ENCODE data around the gene ALG11. TPM values are rescaled to one million over a fixed set of nuclear protein-coding genes. Genes with fewer than 3 reads are reported as not detected.

ALG11 gene
- 10 to 100 TPM; 29.9 to 32.5 TPM for total RNA-seq
- polyA plus RNA-seq: 1 to 10 TPM; 7.1 to 7.6 TPM
- long read RNA-seq, donor 1, transcript ALG11-203 (2 exons, 1,404 nt): minor isoform, 16 of 172 reads
- long read RNA-seq, donor 1, transcript ALG11-202 (4 exons, 2,558 nt): major isoform, 102 of 172 reads
- long read RNA-seq, donor 1, partial matches to known transcripts: 13 of 172 reads
- long read RNA-seq, donor 1, other reads (novel, unspliced or antisense): 39 of 172 reads
- long read RNA-seq, donor 2, full-length matches to known transcripts: 21 of 28 reads
- long read RNA-seq, donor 2, partial matches to known transcripts: 1 of 28 reads
- long read RNA-seq, donor 2, other reads (novel, unspliced or antisense): 6 of 28 reads

DNA sequence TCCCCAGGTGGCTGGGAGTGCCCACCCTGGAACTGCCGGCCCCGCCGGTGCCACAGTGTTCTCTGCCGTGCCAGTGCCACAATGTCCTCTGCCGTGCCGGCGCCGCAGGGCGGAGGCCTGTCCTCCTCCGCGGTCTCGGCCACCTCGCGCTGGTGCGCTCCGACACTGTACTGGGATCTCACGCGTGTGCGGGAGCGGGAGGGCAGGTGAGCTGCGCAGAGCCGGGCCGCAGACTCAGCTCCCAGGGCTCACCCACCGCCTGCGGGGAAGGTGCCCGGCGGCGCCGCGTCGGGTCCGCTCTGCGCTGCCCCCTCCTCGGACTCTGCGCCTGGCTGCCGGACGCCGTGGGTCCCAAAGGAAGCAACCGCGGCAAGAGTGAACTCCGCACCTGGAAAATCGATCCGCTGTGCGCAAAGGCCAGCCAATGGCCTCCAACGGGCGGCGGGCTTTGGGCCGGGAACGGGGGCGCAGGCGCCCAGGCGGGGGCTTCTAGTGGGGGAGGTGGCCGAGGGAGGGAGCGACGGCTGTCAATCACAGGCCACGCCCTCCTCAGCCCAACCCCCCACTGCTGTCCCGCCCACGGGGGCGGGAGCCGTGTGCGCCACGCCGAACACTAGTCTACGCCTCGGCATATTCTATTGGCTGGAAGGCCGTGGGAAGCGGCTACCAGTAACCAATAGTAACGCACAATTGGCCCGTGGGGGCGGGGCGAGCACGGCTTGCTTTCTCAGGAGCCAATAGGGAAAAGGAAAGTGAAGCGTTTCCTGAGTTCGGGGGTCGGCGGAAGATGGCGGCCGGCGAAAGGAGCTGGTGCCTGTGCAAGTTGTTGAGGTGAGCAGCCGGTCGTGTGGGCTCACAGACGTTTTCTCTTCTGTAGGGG is at the start of gene ALG11:
TSS of gene ALG11 (plus strand) at position 767 of the 880 bp plus-strand sequence. CDS start at position 788, 21 bp downstream.
- Histone ChIP-seq H3K4me1 (ENCODE audit: control insufficient read depth in 1 of 2, insufficient read depth in 2 of 2, low read length in 2 of 2) (no peaks in the 10 kb centered on the region), H3K27me3 (ENCODE audit: control insufficient read depth in 1 of 2, insufficient read depth in 2 of 2, low read length in 1 of 2) (no peaks in the 10 kb centered on the region), H3K36me3 (ENCODE audit: control insufficient read depth in 1 of 2, insufficient read depth in 2 of 2, low read length in 1 of 2) (no peaks in the 10 kb centered on the region), H3K4me3 (ENCODE audit: low read length in 2 of 2) (peak within 1 kb of the TSS; percentile 96 to 99), H3K9me3 (ENCODE audit: control insufficient read depth, low read length) (no peaks in the 10 kb centered on the region), H3K27ac (ENCODE audit: low read depth in 1 of 2, low read length in 2 of 2) (no peak within 1 kb of the TSS)
- peak; percentile 100 for ATAC-seq (ENCODE audit: low FRiP score)
- 0% methylated on average over 81 to 82 of the region's 82 CpGs for WGBS, 2 donors
- intact Hi-C loops (cut with DNase I): loop anchor here in 1 of 2 donors (10.0 kb wide), 2 partner anchors 197 to 443 kb away; partner anchors contain the start of genes CKAP2 and VPS36
- DNase-seq: peak; percentile 100

DNA sequence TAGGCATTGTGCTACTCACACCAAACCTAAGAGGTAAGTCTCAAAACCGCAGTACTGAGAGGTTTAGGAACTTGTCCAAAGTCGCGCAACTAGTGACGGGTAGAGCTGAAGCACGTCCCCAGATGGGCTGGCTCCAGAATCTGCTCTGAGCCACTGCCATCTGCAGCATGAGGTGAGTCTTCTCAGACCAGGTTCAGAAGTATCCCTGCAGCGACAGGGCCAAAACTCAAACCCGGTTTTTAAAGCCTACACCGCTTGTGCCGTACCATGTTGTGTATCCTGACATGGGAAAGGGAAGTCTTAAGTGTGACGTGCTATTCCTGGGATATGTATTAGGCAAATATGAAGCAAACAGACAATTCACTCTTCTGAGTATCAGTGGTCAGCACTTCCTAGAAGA is 46.0 kb upstream of the ALG11 start:
- no peaks in the 10 kb centered on the region for H3K4me1 ChIP-seq (ENCODE audit: control insufficient read depth in 1 of 2, insufficient read depth in 2 of 2, low read length in 2 of 2)
- intact Hi-C loops (cut with DNase I): no loop called here
- H3K27ac ChIP-seq (ENCODE audit: low read depth in 1 of 2, low read length in 2 of 2): no peak overlapping the region
- H3K9me3 ChIP-seq (ENCODE audit: control insufficient read depth, low read length): no peaks in the 10 kb centered on the region
- DNase-seq (no peak), ATAC-seq (ENCODE audit: low FRiP score) (no peak)
- H3K27me3 ChIP-seq (ENCODE audit: control insufficient read depth in 1 of 2, insufficient read depth in 2 of 2, low read length in 1 of 2): no peaks in the 10 kb centered on the region
- H3K4me3 ChIP-seq (ENCODE audit: low read length in 2 of 2): no peak overlapping the region
- WGBS, 2 donors: 93 to 94% methylated on average over 10 of the region's 10 CpGs
- peaks cover 0 to 2% of the 10 kb centered on the region in 2 donors for H3K36me3 ChIP-seq (ENCODE audit: control insufficient read depth in 1 of 2, insufficient read depth in 2 of 2, low read length in 1 of 2)

GRCh38 chr13:51967482-51968446 is 44.4 kb upstream of the ALG11 start:
- 84 to 85% methylated on average over 8 of the region's 8 CpGs for WGBS, 2 donors
- intact Hi-C loops (cut with DNase I): no loop called here
- Histone ChIP-seq H3K4me1 (ENCODE audit: control insufficient read depth in 1 of 2, insufficient read depth in 2 of 2, low read length in 2 of 2) (no peaks in the 10 kb centered on the region), H3K4me3 (ENCODE audit: low read length in 2 of 2) (no peak overlapping the region), H3K9me3 (ENCODE audit: control insufficient read depth, low read length) (no peaks in the 10 kb centered on the region), H3K27me3 (ENCODE audit: control insufficient read depth in 1 of 2, insufficient read depth in 2 of 2, low read length in 1 of 2) (no peaks in the 10 kb centered on the region), H3K27ac (ENCODE audit: low read depth in 1 of 2, low read length in 2 of 2) (no peak overlapping the region), H3K36me3 (ENCODE audit: control insufficient read depth in 1 of 2, insufficient read depth in 2 of 2, low read length in 1 of 2) (peaks cover 0 to 2% of the 10 kb centered on the region in 2 donors)
- ATAC-seq (ENCODE audit: low FRiP score) (no peak), DNase-seq (no peak)

GRCh38 chr13:51970349-51970748 is 41.8 kb upstream of the ALG11 start:
- WGBS, 2 donors: 78 to 84% methylated on average over 5 of the region's 5 CpGs
- Histone ChIP-seq H3K27me3 (ENCODE audit: control insufficient read depth in 1 of 2, insufficient read depth in 2 of 2, low read length in 1 of 2) (no peaks in the 10 kb centered on the region), H3K36me3 (ENCODE audit: control insufficient read depth in 1 of 2, insufficient read depth in 2 of 2, low read length in 1 of 2) (peaks cover 0 to 4% of the 10 kb centered on the region in 2 donors), H3K9me3 (ENCODE audit: control insufficient read depth, low read length) (no peaks in the 10 kb centered on the region), H3K4me1 (ENCODE audit: control insufficient read depth in 1 of 2, insufficient read depth in 2 of 2, low read length in 2 of 2) (no peaks in the 10 kb centered on the region), H3K4me3 (ENCODE audit: low read length in 2 of 2) (no peak overlapping the region), H3K27ac (ENCODE audit: low read depth in 1 of 2, low read length in 2 of 2) (no peak overlapping the region)
- no peak for ATAC-seq (ENCODE audit: low FRiP score)
- no peak for DNase-seq
- intact Hi-C loops (cut with DNase I): no loop called here

- 97% methylated on average over 15 of the region's 15 CpGs for WGBS, 2 donors
- DNase-seq: no peak
These were observed 40.4 kb upstream of the ALG11 start for GRCh38 chr13:51971520-51972426.

DNA sequence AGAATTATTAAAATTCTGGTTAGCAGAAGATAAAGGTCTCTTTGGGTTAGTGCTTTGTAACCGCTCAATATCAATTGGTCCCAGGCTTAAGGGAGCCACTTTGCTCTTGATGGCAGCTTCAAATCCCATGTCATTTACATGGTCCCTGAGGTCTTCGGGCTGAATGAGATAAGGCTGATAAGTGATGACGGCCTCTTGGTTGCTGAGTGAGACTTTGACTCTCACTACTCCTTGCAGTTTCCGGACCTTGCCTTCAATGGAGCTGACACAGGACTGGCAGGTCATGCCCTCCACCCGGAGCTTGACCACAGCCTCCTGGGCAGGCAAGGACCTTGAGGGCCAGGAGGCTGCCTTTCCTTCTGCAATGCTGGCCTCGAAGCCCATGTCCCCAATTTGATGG is 37.7 kb upstream of the ALG11 start:
- H3K27ac ChIP-seq (ENCODE audit: low read depth in 1 of 2, low read length in 2 of 2): no peak overlapping the region
- intact Hi-C loops (cut with DNase I): no loop called here
- DNase-seq: no peak
- H3K4me1 ChIP-seq (ENCODE audit: control insufficient read depth in 1 of 2, insufficient read depth in 2 of 2, low read length in 2 of 2): no peaks in the 10 kb centered on the region
- H3K4me3 ChIP-seq (ENCODE audit: low read length in 2 of 2): no peak overlapping the region
- no peaks in the 10 kb centered on the region for H3K9me3 ChIP-seq (ENCODE audit: control insufficient read depth, low read length)
- H3K36me3 ChIP-seq (ENCODE audit: control insufficient read depth in 1 of 2, insufficient read depth in 2 of 2, low read length in 1 of 2): peaks cover 0 to 4% of the 10 kb centered on the region in 2 donors
- H3K27me3 ChIP-seq (ENCODE audit: control insufficient read depth in 1 of 2, insufficient read depth in 2 of 2, low read length in 1 of 2): no peaks in the 10 kb centered on the region
- no peak for ATAC-seq (ENCODE audit: low FRiP score)
- WGBS, 2 donors: 93 to 94% methylated on average over 6 of the region's 6 CpGs

More at GRCh38 chr13:51971520-51972426, 40.4 kb upstream of the ALG11 start:
- no peak for ATAC-seq (ENCODE audit: low FRiP score)
- Histone ChIP-seq H3K27me3 (ENCODE audit: control insufficient read depth in 1 of 2, insufficient read depth in 2 of 2, low read length in 1 of 2) (no peaks in the 10 kb centered on the region), H3K27ac (ENCODE audit: low read depth in 1 of 2, low read length in 2 of 2) (no peak overlapping the region), H3K9me3 (ENCODE audit: control insufficient read depth, low read length) (no peaks in the 10 kb centered on the region), H3K4me3 (ENCODE audit: low read length in 2 of 2) (no peak overlapping the region), H3K4me1 (ENCODE audit: control insufficient read depth in 1 of 2, insufficient read depth in 2 of 2, low read length in 2 of 2) (no peaks in the 10 kb centered on the region), H3K36me3 (ENCODE audit: control insufficient read depth in 1 of 2, insufficient read depth in 2 of 2, low read length in 1 of 2) (peaks cover 0 to 4% of the 10 kb centered on the region in 2 donors)
- intact Hi-C loops (cut with DNase I): no loop called here

DNA sequence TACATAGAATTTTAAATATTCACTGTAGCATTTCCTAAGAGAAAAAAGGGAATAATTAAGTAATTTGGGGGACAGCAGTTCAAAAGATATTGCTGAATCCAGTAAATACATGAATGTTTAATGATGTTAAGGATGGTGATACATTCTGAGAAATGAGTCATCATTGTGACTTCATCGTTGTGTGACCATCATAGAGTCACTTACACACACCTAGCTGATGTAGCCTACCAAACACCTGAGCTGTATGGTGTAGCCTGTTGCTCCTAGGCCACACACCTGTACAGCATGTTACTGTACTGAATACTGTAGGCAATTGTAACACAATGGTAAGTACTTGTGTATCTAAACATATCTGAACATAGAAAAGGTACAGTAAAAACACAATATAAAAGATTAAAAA is 35.8 kb upstream of the ALG11 start:
- 0 to 51% methylated on average over 1 of the region's 1 CpG for WGBS, 2 donors
- Histone ChIP-seq H3K4me1 (ENCODE audit: control insufficient read depth in 1 of 2, insufficient read depth in 2 of 2, low read length in 2 of 2) (no peaks in the 10 kb centered on the region), H3K27ac (ENCODE audit: low read depth in 1 of 2, low read length in 2 of 2) (no peak overlapping the region), H3K9me3 (ENCODE audit: control insufficient read depth, low read length) (no peaks in the 10 kb centered on the region), H3K27me3 (ENCODE audit: control insufficient read depth in 1 of 2, insufficient read depth in 2 of 2, low read length in 1 of 2) (no peaks in the 10 kb centered on the region), H3K36me3 (ENCODE audit: control insufficient read depth in 1 of 2, insufficient read depth in 2 of 2, low read length in 1 of 2) (peaks cover 0 to 1% of the 10 kb centered on the region in 2 donors), H3K4me3 (ENCODE audit: low read length in 2 of 2) (no peak overlapping the region)
- intact Hi-C loops (cut with DNase I): no loop called here
- ATAC-seq (ENCODE audit: low FRiP score) (no peak), DNase-seq (no peak)
